ENCODE data around the gene VCP.

Gene VCP

DNA sequence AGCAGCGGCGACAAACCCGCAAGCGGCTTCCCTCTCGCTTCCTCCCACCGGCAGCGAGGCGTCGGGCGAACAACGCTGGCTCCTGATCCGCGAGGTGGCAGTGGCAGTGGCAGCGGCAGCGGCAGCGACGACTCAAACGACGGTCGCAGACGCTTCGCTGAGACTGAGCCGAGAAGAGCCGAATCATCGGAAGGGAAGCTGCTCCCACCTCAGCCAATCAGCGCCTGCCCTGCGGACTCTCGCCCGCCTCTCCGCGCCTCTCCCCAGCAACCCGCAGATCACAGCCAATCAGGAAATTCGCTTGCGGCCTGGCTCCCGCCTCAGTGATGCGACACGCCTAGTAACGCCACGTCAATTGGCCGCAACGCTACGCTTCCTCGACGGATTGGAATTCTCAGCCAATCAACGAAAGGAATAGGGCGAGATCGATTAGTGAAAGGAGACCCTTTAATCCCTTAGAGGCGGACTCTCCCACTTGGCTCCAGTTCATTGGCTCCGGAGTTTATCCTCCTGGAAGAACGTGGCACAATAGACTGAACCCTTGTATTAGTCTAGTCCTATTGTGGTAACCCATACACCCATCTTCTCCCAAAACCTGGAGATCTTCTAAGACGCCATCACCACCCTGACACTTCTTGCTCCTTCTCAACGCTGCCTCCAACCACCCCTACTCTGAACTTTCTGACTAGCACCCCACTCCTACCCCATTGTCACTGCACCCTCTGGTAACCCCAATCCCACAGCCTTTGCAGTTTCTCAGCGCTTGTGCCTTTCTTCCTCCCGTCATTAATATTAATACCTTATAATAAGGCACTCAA is at the start of gene VCP:
Gene VCP, minus strand, starts transcription at position 165 of the 818 bp plus-strand sequence. CDS start 272 bp downstream, outside the sequence.
- TF ChIP-seq, protein P1, sequence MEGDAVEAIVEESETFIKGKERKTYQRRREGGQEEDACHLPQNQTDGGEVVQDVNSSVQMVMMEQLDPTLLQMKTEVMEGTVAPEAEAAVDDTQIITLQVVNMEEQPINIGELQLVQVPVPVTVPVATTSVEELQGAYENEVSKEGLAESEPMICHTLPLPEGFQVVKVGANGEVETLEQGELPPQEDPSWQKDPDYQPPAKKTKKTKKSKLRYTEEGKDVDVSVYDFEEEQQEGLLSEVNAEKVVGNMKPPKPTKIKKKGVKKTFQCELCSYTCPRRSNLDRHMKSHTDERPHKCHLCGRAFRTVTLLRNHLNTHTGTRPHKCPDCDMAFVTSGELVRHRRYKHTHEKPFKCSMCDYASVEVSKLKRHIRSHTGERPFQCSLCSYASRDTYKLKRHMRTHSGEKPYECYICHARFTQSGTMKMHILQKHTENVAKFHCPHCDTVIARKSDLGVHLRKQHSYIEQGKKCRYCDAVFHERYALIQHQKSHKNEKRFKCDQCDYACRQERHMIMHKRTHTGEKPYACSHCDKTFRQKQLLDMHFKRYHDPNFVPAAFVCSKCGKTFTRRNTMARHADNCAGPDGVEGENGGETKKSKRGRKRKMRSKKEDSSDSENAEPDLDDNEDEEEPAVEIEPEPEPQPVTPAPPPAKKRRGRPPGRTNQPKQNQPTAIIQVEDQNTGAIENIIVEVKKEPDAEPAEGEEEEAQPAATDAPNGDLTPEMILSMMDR (IDR thresholded peaks at IDR 0.05; ENCODE audit: insufficient read depth, low read depth, low read length, missing control alignments) = no peak
- H3K4me3 ChIP-seq (ENCODE audit: low read length) = peak within 1 kb of the TSS; percentile 83
- peak; percentile 99 for DNase-seq (ENCODE audit: low read depth)

DNA sequence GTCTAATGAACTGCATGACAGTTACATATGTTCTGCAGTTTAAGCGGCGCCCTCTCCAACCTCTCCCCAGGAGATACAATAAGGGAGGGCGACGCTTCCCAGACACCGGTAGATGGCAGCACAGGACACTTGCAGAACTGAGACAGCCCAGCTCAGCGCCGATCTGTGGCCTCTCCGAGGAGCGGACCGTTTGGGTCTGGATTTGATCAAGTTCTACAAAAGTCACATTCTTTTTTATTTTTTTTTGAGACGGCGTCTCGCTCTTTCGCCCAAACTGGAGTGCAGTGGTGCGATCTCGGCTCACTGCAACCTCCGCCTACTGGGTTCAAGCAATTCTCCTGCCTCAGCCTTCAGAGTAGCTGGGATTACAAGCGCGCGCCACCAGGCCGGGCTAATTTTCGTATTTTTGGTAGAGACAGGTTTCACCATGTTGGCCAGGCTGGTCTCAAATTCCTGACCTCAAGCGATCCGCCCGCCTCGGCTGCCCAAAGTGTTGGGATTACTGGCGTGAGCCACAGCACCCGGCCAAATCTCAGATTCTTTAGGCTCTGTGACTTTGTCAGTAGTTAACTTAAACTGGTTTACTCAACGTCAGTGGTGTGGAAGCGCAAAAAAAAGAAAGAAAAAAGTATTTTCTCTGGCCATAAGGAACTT is 44.6 kb upstream of the VCP start:
- DNase-seq (ENCODE audit: low read depth) = peak; percentile 94
- TF ChIP-seq, protein P1 (IDR thresholded peaks at IDR 0.05; ENCODE audit: insufficient read depth, low read depth, low read length, missing control alignments) = peak; percentile 97
- peak overlapping the region; percentile 67 for H3K4me3 ChIP-seq (ENCODE audit: low read length)

- H3K4me3 ChIP-seq (ENCODE audit: low read length) = peak overlapping the region; percentile 67
- peak; percentile 14 for DNase-seq (ENCODE audit: low read depth)
- TF ChIP-seq, protein P1 (IDR thresholded peaks at IDR 0.05; ENCODE audit: insufficient read depth, low read depth, low read length, missing control alignments) = no peak
Measured at GRCh38 chr9:35116539-35116897, 44.1 kb upstream of the VCP start.

DNA sequence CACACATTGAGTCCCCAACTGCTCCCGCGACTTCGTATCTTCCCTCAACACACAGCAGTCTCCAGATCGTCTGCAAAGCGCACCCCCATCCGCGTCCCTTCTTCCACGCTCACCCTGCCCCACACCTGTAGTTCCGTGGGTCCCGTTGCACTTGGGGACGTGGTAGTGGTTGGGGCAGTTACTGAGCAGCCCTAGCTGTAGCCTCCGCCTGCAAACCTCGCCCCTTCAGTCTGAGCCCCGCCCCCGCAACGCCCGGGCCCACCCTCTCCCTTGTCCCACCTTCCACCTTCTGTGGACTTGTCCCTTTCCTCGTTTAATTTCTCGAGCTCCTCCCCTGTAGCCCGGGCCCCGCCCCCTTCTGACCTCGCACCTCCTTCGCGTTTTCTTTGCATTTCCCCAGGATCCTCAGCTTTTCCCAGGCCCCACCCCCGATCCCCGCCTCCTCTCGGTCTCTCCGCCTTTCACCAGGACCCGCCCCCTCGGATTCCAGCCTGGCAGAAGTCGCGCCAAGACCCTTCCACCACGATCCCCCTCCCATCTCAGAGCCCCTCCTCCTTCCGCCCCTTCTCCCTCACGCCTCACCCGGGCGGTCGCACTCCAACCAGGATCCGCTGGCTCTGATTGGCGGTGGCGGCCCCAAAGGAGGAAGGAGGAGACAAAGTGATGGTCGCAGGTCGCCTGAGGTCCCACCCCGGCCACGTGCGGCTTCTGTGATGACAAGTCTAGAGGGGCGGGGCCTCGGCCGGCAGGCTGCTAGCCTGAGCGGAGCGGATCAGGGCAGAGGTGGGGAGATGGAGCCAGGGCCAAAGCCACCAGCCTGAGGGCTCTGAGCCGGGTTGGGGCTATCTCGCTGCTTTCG is 43.5 kb upstream of the VCP start, which contains the start of gene ATOSB:
Gene ATOSB, minus strand, starts transcription at position 183 of the 859 bp plus-strand sequence. CDS start 7,588 bp downstream, outside the sequence.
- peak; percentile 97 for DNase-seq (ENCODE audit: low read depth)
- TF ChIP-seq, protein P1 (IDR thresholded peaks at IDR 0.05; ENCODE audit: insufficient read depth, low read depth, low read length, missing control alignments) = no peak
- peak within 1 kb of the TSS; percentile 67 for H3K4me3 ChIP-seq (ENCODE audit: low read length)

- DNase-seq (ENCODE audit: low read depth) = peak; percentile 62
- peak overlapping the region; percentile 67 for H3K4me3 ChIP-seq (ENCODE audit: low read length)
- TF ChIP-seq, protein P1 (IDR thresholded peaks at IDR 0.05; ENCODE audit: insufficient read depth, low read depth, low read length, missing control alignments) = no peak
Measured at GRCh38 chr9:35114840-35115628, 42.6 kb upstream of the VCP start.
